GM19238 (cell line): ENCODE data around the gene RFC5.
"Not testable (repeated sequence)": the region's sequence is repeated elsewhere in the genome, so short reads cannot be mapped to it uniquely, and the experiment has no call there.

Source experiments
- DNase-seq: peaks from one replicate; pipeline ENCODE4 v3.0.0; 2011; ENCODE audit warnings: low spot score; ENCODE audit not compliant: insufficient read length

RFC5 gene

GRCh38 chr12:118016424-118017264 lies at the start of gene RFC5:
Gene RFC5, plus strand, starts transcription at chr12:118016703. Its CDS starts 125 bp downstream, at chr12:118016828.
- DNase-seq = peak; percentile 96

- no peak for DNase-seq
These were observed 49.5 kb upstream of the RFC5 start for GRCh38 chr12:117967043-117967442.

GRCh38 chr12:117967512-117967911 lies 49.0 kb upstream of the RFC5 start:
- DNase-seq = no peak

GRCh38 chr12:117968151-117968789 lies 48.2 kb upstream of the RFC5 start:
- no peak for DNase-seq

- DNase-seq = peak; percentile 54
These were observed 47.5 kb upstream of the RFC5 start, which contains the start of gene KSR2 for GRCh38 chr12:117968826-117969659. Gene KSR2, minus strand, starts transcription at chr12:117968990. Its CDS starts 735 bp downstream, at chr12:117968255.

- no peak for DNase-seq
These were observed 46.2 kb upstream of the RFC5 start for GRCh38 chr12:117970334-117970733.

GRCh38 chr12:117972301-117972700 lies 44.2 kb upstream of the RFC5 start:
- DNase-seq = no peak

GRCh38 chr12:117975006-117975405 lies 41.5 kb upstream of the RFC5 start:
- no peak for DNase-seq

GRCh38 chr12:117977373-117977772 lies 39.1 kb upstream of the RFC5 start:
- DNase-seq = no peak

GRCh38 chr12:117980616-117981015 lies 35.9 kb upstream of the RFC5 start:
- no peak for DNase-seq

GRCh38 chr12:117981267-117981666 lies 35.2 kb upstream of the RFC5 start:
- no peak for DNase-seq

GRCh38 chr12:117985182-117985581 lies 31.3 kb upstream of the RFC5 start:
- DNase-seq = no peak

GRCh38 chr12:117986705-117987469 lies 29.6 kb upstream of the RFC5 start:
- no peak for DNase-seq

GRCh38 chr12:117994551-117995438 lies 21.7 kb upstream of the RFC5 start:
- no peak for DNase-seq

GRCh38 chr12:117998719-117999118 lies 17.8 kb upstream of the RFC5 start:
- DNase-seq = no peak

GRCh38 chr12:117999806-118000205 lies 16.7 kb upstream of the RFC5 start:
- not testable (repeated sequence) for DNase-seq

GRCh38 chr12:118010903-118011302 lies 5.6 kb upstream of the RFC5 start:
- no peak for DNase-seq

- no peak for DNase-seq
These were observed 5.1 kb upstream of the RFC5 start for GRCh38 chr12:118011377-118011776.

GRCh38 chr12:118011961-118012360 lies 4.5 kb upstream of the RFC5 start:
- DNase-seq = no peak

GRCh38 chr12:118013283-118013682 lies 3.2 kb upstream of the RFC5 start:
- no peak for DNase-seq
